LNCaP clone FGC (cell line): ENCODE results near the gene MYH9.

ENCODE experiments used
- DNase-seq: peaks from one replicate; pipeline ENCODE4 v3.0.0-alpha.2; 2011; ENCODE audit warnings: low read depth
- H3K4me3 ChIP-seq: 2 replicates; pipeline ENCODE4 v1.5.1; 2011; ENCODE audit warnings: mild to moderate bottlenecking, low read depth, low read length, control low read depth
- CTCF ChIP-seq: IDR thresholded peaks from 2 replicates; pipeline ENCODE4 v1.5.1; 2012; ENCODE audit warnings: mild to moderate bottlenecking; ENCODE audit not compliant: control insufficient read depth, insufficient read depth; ENCODE audit errors: extremely low read depth

The MYH9 gene

GRCh38 chr22:36320553-36320952 is 67.2 kb downstream of the MYH9 start:
- TF ChIP-seq CTCF = no peak
- DNase-seq = no peak
- H3K4me3 ChIP-seq = no peak overlapping the region

GRCh38 chr22:36319595-36320497 is 67.9 kb downstream of the MYH9 start:
- TF ChIP-seq CTCF = no peak
- DNase-seq = no peak
- no peak overlapping the region for H3K4me3 ChIP-seq

GRCh38 chr22:36318442-36318841 is 69.3 kb downstream of the MYH9 start:
- no peak for TF ChIP-seq CTCF
- H3K4me3 ChIP-seq = no peak overlapping the region
- no peak for DNase-seq

- no peak overlapping the region for H3K4me3 ChIP-seq
- no peak for DNase-seq
- TF ChIP-seq CTCF = no peak
These were observed 70.0 kb downstream of the MYH9 start for GRCh38 chr22:36317658-36318271.

GRCh38 chr22:36316419-36316818 is 71.3 kb downstream of the MYH9 start:
- no peak overlapping the region for H3K4me3 ChIP-seq
- no peak for DNase-seq
- TF ChIP-seq CTCF = no peak

GRCh38 chr22:36315325-36315724 is 72.4 kb downstream of the MYH9 start:
- no peak overlapping the region for H3K4me3 ChIP-seq
- DNase-seq = no peak
- TF ChIP-seq CTCF = no peak
